ENCODE measurements around the gene ILF2.
A peak's percentile ranks its signal among the peaks of the same experiment; 100 is the strongest.
"Not testable (repeated sequence)": the region's sequence is repeated elsewhere in the genome, so short reads cannot be mapped to it uniquely, and the experiment has no call there.

The ILF2 gene

DNA sequence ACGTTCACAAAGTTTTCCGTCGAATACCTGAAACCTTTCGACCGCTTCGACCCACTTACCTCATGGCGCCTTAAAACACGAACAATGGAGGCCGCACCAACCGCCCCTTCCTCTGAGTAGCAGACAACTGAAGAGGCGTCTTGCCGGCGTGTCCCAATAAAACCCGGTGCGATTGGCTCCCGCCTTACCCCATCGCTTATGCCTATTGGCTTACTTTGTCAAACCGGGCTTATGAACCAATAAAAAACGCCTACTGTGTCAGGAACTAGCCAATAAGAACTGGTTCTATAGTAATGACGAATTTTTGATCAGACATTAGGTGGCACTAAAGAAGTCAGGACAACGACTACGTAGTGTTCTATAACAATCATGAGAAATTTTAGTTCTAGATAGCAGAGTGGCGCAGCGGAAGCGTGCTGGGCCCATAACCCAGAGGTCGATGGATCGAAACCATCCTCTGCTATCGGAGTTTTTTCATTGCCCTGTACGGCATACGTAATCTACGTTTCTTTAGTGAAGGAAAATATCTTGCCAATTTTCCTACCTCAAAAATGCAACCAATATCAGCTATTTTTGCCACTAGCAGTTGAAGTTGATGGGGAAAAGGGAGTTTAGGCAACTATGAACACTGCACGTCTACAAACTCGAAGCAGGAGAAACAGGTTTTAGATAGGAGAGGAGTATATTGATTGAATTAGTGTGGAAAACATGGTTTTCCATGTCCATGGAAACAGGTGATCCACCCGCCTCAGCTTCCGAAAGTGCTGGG, at the start of gene ILF2:
ILF2 (minus strand) TSS at position 135 of the 769 bp plus-strand sequence; CDS start at position 64, 71 bp downstream.
- TF ChIP-seq, protein P1, sequence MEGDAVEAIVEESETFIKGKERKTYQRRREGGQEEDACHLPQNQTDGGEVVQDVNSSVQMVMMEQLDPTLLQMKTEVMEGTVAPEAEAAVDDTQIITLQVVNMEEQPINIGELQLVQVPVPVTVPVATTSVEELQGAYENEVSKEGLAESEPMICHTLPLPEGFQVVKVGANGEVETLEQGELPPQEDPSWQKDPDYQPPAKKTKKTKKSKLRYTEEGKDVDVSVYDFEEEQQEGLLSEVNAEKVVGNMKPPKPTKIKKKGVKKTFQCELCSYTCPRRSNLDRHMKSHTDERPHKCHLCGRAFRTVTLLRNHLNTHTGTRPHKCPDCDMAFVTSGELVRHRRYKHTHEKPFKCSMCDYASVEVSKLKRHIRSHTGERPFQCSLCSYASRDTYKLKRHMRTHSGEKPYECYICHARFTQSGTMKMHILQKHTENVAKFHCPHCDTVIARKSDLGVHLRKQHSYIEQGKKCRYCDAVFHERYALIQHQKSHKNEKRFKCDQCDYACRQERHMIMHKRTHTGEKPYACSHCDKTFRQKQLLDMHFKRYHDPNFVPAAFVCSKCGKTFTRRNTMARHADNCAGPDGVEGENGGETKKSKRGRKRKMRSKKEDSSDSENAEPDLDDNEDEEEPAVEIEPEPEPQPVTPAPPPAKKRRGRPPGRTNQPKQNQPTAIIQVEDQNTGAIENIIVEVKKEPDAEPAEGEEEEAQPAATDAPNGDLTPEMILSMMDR (IDR thresholded peaks at IDR 0.05; ENCODE audit: insufficient read depth, low read depth, low read length, missing control alignments): no peak
- H3K4me3 ChIP-seq (ENCODE audit: low read length): peak within 1 kb of the TSS; percentile 66
- DNase-seq (ENCODE audit: low read depth): peak; percentile 100

DNA sequence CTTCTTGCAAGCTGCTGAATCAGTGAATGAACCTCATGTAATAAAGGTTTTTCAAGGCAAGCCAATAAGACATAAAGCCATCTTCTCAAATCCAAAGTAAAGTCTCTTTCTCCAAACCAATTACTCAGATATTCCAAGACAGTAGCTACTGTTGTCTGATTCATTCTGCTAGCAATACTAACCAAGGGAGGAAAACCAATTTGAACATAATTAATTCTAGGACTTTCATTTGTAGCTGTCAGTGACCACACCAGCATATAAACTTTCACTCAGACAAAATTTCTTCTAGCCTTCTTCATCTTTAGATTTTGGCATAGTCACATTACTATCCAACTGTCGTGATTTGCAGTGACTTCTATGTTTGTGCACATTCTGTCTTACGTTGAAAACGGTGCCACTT, 46.5 kb upstream of the ILF2 start:
- TF ChIP-seq, protein P1 (IDR thresholded peaks at IDR 0.05; ENCODE audit: insufficient read depth, low read depth, low read length, missing control alignments): no peak

DNA sequence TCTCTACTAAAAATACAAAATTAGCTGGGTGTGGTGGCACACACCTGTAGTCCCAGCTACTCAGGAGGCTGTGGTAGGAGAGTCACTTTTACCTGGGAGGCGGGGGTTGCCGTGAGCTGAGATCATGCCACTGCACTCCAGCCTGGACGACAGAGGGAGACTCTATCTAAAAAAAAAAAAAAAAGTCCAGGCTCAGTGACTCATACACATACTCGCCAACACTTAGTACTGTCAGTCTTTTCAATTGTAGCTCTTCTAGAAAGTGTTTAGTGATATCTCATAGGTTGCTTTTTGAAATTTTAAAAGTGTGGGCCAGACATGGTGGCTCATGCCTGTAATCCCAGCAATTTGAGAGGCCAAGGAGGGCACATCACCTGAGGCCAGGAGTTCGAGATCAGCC, 45.4 kb upstream of the ILF2 start:
- not testable (repeated sequence) for DNase-seq (ENCODE audit: low read depth); H3K4me3 ChIP-seq (ENCODE audit: low read length)

More for the DNA sequence above, 46.5 kb upstream of the ILF2 start:
- no peak for DNase-seq (ENCODE audit: low read depth)
- H3K4me3 ChIP-seq (ENCODE audit: low read length): no peak overlapping the region

DNA sequence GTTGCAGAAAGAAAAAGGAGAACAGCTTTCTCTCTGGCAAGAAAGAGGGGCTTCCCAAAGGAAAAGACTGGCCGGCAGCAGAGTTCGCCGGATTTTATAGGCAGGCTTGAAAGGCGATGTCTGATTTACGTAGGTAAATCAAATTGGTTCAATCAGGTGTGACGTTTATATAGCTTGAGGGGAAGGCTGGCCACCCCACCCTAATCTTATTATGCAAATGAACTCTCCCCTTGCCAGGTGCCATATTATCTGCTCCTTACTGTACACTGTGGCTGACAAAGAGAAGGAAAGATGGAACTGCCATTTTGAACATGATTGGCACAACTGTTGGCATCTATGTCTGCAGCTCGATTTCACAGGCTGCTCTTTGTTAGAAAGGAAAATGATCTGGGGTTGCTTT, 40.2 kb upstream of the ILF2 start:
- H3K4me3 ChIP-seq (ENCODE audit: low read length): no peak overlapping the region
- DNase-seq (ENCODE audit: low read depth): no peak
- TF ChIP-seq, protein P1 (IDR thresholded peaks at IDR 0.05; ENCODE audit: insufficient read depth, low read depth, low read length, missing control alignments): no peak

DNA sequence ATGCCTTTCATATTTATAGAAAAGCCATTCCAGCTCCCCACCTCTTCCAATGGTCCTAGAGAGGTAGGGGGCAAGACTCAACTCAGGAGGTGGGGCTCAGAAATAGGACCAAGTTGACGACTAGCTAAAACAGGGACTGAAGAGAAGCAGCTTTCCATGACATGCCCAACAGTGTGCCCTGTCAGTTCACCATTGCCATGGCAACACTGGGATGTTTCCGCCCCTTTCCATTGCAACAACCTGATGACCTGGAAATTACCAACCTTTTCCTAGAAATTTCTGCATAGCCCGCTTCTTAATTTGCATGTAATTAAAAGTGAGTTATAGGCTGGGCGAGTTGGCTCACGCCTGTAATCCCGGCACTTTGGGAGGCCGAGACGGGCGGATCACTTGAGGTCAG, 34.7 kb upstream of the ILF2 start:
- TF ChIP-seq, protein P1 (IDR thresholded peaks at IDR 0.05; ENCODE audit: insufficient read depth, low read depth, low read length, missing control alignments): no peak
- no peak for DNase-seq (ENCODE audit: low read depth)
- H3K4me3 ChIP-seq (ENCODE audit: low read length): no peak overlapping the region

DNA sequence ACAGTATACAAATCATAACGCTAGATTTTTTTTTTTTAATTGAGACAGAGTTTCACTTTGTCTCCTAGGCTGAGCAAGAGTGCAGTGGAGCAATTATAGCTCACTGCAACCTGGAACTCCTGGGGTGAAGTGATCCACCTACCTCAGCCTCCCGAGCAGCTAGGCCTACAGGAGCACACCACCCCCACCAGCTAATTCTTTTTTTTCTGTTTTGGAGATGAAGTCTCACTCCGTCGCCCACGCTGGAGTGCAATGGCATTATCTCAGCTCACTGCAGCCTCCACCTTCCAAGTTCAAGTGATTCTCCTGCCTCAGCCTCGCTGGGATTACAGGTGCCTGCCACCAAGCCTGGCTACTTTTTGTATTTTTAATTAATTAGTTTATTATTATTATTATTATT, 29.0 kb upstream of the ILF2 start:
- DNase-seq (ENCODE audit: low read depth): no peak
- H3K4me3 ChIP-seq (ENCODE audit: low read length): no peak overlapping the region
- TF ChIP-seq, protein P1 (IDR thresholded peaks at IDR 0.05; ENCODE audit: insufficient read depth, low read depth, low read length, missing control alignments): no peak

DNA sequence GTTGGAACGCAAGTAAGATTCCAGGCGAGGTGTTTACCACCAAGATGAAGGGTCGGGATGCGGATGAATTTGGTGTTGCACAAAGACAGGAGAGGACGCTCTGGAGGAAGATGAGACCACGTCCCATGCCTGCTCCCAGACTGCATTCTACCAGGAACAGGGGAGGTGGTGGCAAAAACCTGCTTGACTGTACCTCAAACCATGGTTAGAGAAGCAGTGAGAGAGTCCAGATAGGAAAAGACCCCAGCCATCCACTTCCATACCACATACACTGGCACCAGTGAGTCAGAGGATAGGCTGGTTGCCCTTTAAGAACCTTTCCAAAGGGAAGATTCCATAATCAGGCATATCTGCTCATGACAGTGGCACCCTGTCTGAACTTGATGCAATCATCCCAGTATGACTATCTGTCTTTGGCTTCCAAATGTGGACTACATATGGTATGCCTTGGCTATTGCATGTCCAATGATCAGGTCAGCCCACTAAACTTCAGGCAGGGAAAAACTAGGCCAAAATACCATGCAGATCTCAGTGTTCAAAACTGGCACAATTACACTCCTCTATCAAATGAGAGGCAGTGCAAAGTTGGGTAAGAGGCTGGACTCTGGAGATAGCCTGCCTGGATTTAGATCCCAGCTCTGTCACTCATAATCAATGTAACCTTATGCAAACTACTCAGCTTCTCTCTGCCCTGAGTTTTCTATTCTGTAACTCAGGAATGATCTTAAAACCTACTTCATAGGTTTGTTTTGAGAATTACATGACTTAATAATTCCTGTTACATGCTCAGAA, 28.3 kb upstream of the ILF2 start:
- H3K4me3 ChIP-seq (ENCODE audit: low read length): no peak overlapping the region
- TF ChIP-seq, protein P1 (IDR thresholded peaks at IDR 0.05; ENCODE audit: insufficient read depth, low read depth, low read length, missing control alignments): no peak
- peak; percentile 71 for DNase-seq (ENCODE audit: low read depth)

All from epithelial cell of esophagus (primary cell).